BLaER1 (cell line): ENCODE data around the gene SLC6A20.
A peak's percentile ranks its signal among the peaks of the same experiment; 100 is the strongest.

Source experiments
- H3K27ac ChIP-seq: shearing (Covaris generic); formaldehyde crosslinking; 2 replicates; pipeline ENCODE4 v1.8.1; 2022
- H3K27me3 ChIP-seq: shearing (Covaris generic); formaldehyde crosslinking; 2 replicates; pipeline ENCODE4 v1.8.1; 2022
- H3K36me3 ChIP-seq: shearing (Covaris generic); formaldehyde crosslinking; 2 replicates; pipeline ENCODE4 v1.8.1; 2022
- H3K4me1 ChIP-seq: shearing (Covaris generic); formaldehyde crosslinking; 2 replicates; pipeline ENCODE4 v1.8.1; 2022
- H3K4me2 ChIP-seq: shearing (Covaris generic); formaldehyde crosslinking; 2 replicates; pipeline ENCODE4 v1.8.1; 2022
- H3K4me3 ChIP-seq: shearing (Covaris generic); formaldehyde crosslinking; 2 replicates; pipeline ENCODE4 v1.8.1; 2022
- H3K9ac ChIP-seq: shearing (Covaris generic); formaldehyde crosslinking; 2 replicates; pipeline ENCODE4 v1.8.1; 2022
- H3K9me3 ChIP-seq: shearing (Covaris generic); formaldehyde crosslinking; 2 replicates; pipeline ENCODE4 v1.8.1; 2022
- H4K20me1 ChIP-seq: shearing (Covaris generic); formaldehyde crosslinking; 2 replicates; pipeline ENCODE4 v1.8.1; 2022
- Cebpa-rat ChIP-seq: shearing (Covaris generic); IDR thresholded peaks from 2 replicates; pipeline ENCODE4 v1.8.1; 2022

Gene SLC6A20

GRCh38 chr3:45792036-45792435 is 4.3 kb downstream of the SLC6A20 start:
- Histone ChIP-seq H4K20me1 (no peaks in the 10 kb centered on the region), H3K27ac (peak overlapping the region; percentile 39; the same call in 1 of the 2 replicates), H3K9me3 (peaks cover 36% of the 10 kb centered on the region), H3K4me2 (peak overlapping the region; percentile 58), H3K27me3 (peaks cover 28% of the 10 kb centered on the region), H3K4me1 (peaks cover 34% of the 10 kb centered on the region), H3K36me3 (no peaks in the 10 kb centered on the region), H3K4me3 (no peak overlapping the region), H3K9ac (no peak overlapping the region)
- no peak for TF ChIP-seq Cebpa-rat

GRCh38 chr3:45790596-45790995 is 5.7 kb downstream of the SLC6A20 start:
- H3K27ac ChIP-seq = peak overlapping the region; percentile 39
- H3K4me2 ChIP-seq = peak overlapping the region; percentile 58
- peaks cover 27% of the 10 kb centered on the region for H3K9me3 ChIP-seq
- H3K4me3 ChIP-seq = peak overlapping the region; percentile 12; the same call in 1 of the 2 replicates
- no peak overlapping the region for H3K9ac ChIP-seq
- H4K20me1 ChIP-seq = no peaks in the 10 kb centered on the region
- no peak for TF ChIP-seq Cebpa-rat
- H3K4me1 ChIP-seq = peaks cover 26% of the 10 kb centered on the region
- no peaks in the 10 kb centered on the region for H3K36me3 ChIP-seq
- peaks cover 14% of the 10 kb centered on the region for H3K27me3 ChIP-seq

GRCh38 chr3:45789235-45789812 is 7.0 kb downstream of the SLC6A20 start:
- H3K9me3 ChIP-seq = peaks cover 27% of the 10 kb centered on the region
- H3K27me3 ChIP-seq = peaks cover 1% of the 10 kb centered on the region; the same call in 1 of the 2 replicates
- peaks cover 26% of the 10 kb centered on the region for H3K4me1 ChIP-seq
- no peak overlapping the region for H3K4me2 ChIP-seq
- no peaks in the 10 kb centered on the region for H4K20me1 ChIP-seq
- TF ChIP-seq Cebpa-rat = no peak
- no peaks in the 10 kb centered on the region for H3K36me3 ChIP-seq
- H3K4me3 ChIP-seq = no peak overlapping the region
- no peak overlapping the region for H3K27ac ChIP-seq
- no peak overlapping the region for H3K9ac ChIP-seq

GRCh38 chr3:45787551-45787950 is 8.8 kb downstream of the SLC6A20 start:
- peaks cover 25% of the 10 kb centered on the region for H3K4me1 ChIP-seq
- peaks cover 27% of the 10 kb centered on the region for H3K9me3 ChIP-seq
- H3K36me3 ChIP-seq = no peaks in the 10 kb centered on the region
- no peaks in the 10 kb centered on the region for H3K27me3 ChIP-seq
- TF ChIP-seq Cebpa-rat = no peak
- no peak overlapping the region for H3K27ac ChIP-seq
- no peak overlapping the region for H3K4me2 ChIP-seq
- H3K9ac ChIP-seq = no peak overlapping the region
- H3K4me3 ChIP-seq = no peak overlapping the region
- H4K20me1 ChIP-seq = no peaks in the 10 kb centered on the region

DNA sequence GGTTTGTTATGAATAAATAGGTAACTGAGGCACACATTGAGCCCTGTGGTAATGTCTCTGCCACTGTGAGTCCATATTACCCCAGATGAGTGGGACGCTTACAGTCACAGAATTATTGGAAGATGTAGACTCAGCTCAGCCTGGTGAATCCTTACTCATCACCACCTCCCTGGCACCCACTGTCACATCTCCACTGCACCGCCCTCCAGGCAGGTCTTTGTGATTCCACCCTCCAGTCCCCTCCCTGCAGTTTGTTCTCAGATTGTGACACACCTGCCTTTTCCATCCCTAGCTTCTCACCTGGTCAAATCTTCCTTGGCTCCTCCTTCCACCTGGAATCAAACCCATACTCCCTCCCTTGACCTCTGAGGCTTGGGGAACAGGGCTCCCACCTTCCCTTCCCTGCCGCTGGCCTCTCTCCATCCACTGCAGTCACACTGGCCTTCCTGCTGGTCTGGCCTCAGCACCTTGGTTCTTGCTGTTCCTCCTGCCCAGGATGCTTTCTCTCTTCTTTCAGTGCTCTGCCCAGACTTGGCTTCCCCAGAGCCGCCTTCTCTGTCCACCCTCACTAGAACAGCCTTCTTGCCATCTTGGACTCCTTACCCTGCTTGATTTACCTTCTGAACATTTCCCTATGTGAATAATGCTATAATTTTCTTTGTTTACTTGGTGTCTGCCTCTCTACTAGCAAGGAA is 9.4 kb downstream of the SLC6A20 start:
- Histone ChIP-seq H3K9ac (no peak overlapping the region), H3K27me3 (no peaks in the 10 kb centered on the region)

DNA sequence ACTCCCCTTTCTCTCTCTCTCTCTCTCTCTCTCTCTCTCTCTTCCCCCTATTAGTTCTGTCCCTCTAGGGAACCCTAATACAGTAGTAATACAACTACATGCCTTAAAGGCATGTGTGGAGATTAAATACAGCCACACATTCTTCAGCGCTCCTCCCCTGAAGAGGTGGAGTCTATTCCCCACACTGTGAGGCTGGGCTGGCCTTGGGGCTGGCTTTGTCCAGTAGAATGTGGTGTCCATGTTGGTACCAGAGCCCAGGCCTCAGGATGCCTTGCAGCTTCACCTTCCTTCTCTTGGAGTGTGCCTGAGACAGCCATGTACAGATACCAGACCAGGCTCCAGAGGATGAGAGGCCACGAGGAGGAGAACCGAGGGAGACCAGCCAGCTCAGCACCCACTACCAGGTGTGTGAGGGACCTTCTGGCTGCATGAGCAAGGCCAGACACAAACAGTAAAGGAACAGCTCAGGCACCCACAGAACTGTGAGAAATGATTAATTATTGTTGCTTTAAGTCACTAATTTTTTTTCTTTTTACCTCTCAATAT is 10.7 kb downstream of the SLC6A20 start:
- Histone ChIP-seq H3K27ac (no peak overlapping the region), H3K4me2 (no peak overlapping the region), H3K4me3 (no peak overlapping the region), H3K9ac (no peak overlapping the region), H3K36me3 (no peaks in the 10 kb centered on the region), H3K27me3 (no peaks in the 10 kb centered on the region), H3K4me1 (peaks cover 6% of the 10 kb centered on the region), H4K20me1 (no peaks in the 10 kb centered on the region), H3K9me3 (peaks cover 27% of the 10 kb centered on the region)
- TF ChIP-seq Cebpa-rat = no peak

More for the DNA sequence above, 9.4 kb downstream of the SLC6A20 start:
- H3K27ac ChIP-seq = no peak overlapping the region
- peaks cover 27% of the 10 kb centered on the region for H3K9me3 ChIP-seq
- H3K4me3 ChIP-seq = no peak overlapping the region
- H3K4me1 ChIP-seq = peaks cover 19% of the 10 kb centered on the region
- H4K20me1 ChIP-seq = no peaks in the 10 kb centered on the region
- TF ChIP-seq Cebpa-rat = no peak
- no peaks in the 10 kb centered on the region for H3K36me3 ChIP-seq
- H3K4me2 ChIP-seq = no peak overlapping the region

GRCh38 chr3:45783667-45784066 is 12.7 kb downstream of the SLC6A20 start:
- H3K9me3 ChIP-seq = peaks cover 9% of the 10 kb centered on the region; the same call in 1 of the 2 replicates
- no peak for TF ChIP-seq Cebpa-rat

DNA sequence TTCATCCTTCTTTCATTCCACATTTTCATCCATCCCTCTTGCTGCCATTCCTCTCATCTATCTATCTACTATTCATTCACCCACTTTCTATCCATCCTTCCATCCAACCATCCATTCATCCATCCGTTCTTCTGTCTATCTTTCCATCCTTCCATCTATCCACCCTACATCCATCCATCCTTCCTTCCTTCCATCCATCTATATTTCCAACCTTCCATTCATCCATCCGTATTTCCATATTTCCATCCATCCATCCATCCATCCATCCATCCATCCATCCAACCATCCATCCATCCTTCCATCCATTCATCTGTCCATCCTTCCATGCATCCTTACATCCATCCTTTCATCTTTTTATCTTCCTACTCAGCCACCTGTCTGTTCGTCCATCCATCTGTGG is 14.0 kb downstream of the SLC6A20 start:
- no peaks in the 10 kb centered on the region for H3K36me3 ChIP-seq
- no peak for TF ChIP-seq Cebpa-rat
- no peak overlapping the region for H3K4me3 ChIP-seq
- H3K27me3 ChIP-seq = no peaks in the 10 kb centered on the region
- no peaks in the 10 kb centered on the region for H4K20me1 ChIP-seq
- no peaks in the 10 kb centered on the region for H3K4me1 ChIP-seq
- H3K4me2 ChIP-seq = no peak overlapping the region
- no peak overlapping the region for H3K27ac ChIP-seq
- no peaks in the 10 kb centered on the region; the same call in 1 of the 2 replicates for H3K9me3 ChIP-seq
- H3K9ac ChIP-seq = no peak overlapping the region

More at GRCh38 chr3:45783667-45784066, 12.7 kb downstream of the SLC6A20 start:
- Histone ChIP-seq H3K36me3 (no peaks in the 10 kb centered on the region), H3K27ac (no peak overlapping the region), H4K20me1 (no peaks in the 10 kb centered on the region), H3K4me3 (no peak overlapping the region), H3K9ac (no peak overlapping the region), H3K4me1 (no peaks in the 10 kb centered on the region), H3K27me3 (no peaks in the 10 kb centered on the region), H3K4me2 (no peak overlapping the region)

DNA sequence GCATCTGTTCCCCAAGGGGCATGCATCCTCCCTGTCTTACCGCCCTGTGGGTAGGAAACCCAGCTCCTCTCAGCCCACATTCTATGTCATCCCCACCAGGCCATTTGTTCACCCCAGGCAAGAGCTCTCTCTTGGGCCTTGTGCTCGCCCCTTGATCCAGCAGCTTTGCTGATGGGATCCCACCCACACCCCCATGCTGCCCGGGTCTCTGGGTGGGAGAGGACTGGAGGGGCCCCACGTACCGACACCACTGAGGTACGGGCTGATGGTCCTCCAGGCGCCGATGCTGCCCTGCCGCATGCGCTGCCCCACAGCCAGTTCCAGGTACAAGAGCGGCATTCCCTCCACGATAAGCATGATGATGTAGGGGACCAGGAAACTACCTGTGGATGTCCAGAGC is 14.5 kb downstream of the SLC6A20 start:
- no peaks in the 10 kb centered on the region for H3K4me1 ChIP-seq
- H3K9ac ChIP-seq = no peak overlapping the region
- no peaks in the 10 kb centered on the region for H4K20me1 ChIP-seq
- no peak overlapping the region for H3K4me3 ChIP-seq
- H3K4me2 ChIP-seq = no peak overlapping the region
- H3K36me3 ChIP-seq = no peaks in the 10 kb centered on the region
- no peak overlapping the region for H3K27ac ChIP-seq
- H3K27me3 ChIP-seq = no peaks in the 10 kb centered on the region
- no peak for TF ChIP-seq Cebpa-rat
- H3K9me3 ChIP-seq = no peaks in the 10 kb centered on the region

DNA sequence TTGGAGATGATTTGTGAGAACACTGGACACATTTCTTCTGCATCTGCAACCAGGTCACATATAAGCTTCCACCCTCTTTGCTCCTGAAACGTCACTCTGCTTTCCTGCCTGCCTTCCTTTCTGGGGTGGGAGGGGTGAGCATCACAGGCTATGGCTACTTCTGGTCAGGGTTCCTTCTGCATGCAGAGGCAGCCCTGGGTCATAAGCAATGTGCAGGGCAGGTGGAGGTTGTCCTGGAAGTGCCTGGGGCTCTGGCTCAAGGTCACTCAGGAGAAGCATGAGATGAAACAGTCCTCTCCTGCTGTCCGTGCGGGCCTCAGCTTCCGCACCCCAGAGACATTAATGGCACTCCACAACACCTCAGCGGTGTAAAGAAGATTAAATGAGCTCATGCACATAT is 15.1 kb downstream of the SLC6A20 start:
- no peaks in the 10 kb centered on the region for H3K4me1 ChIP-seq
- no peaks in the 10 kb centered on the region for H3K27me3 ChIP-seq
- H3K27ac ChIP-seq = no peak overlapping the region
- no peaks in the 10 kb centered on the region for H4K20me1 ChIP-seq
- no peaks in the 10 kb centered on the region for H3K36me3 ChIP-seq
- no peak overlapping the region for H3K9ac ChIP-seq
- no peak for TF ChIP-seq Cebpa-rat
- no peak overlapping the region for H3K4me3 ChIP-seq
- no peaks in the 10 kb centered on the region for H3K9me3 ChIP-seq
- H3K4me2 ChIP-seq = no peak overlapping the region
